ENCODE results near the gene ZSCAN21.
"Not testable (repeated sequence)": the region's sequence is repeated elsewhere in the genome, so short reads cannot be mapped to it uniquely, and the experiment has no call there.

ZSCAN21 gene

GRCh38 chr7:100049441-100050291 is at the start of gene ZSCAN21:
Gene ZSCAN21, plus strand, starts transcription at chr7:100049774. Its CDS starts 7,233 bp downstream, at chr7:100057007.
- DNase-seq (ENCODE audit: low read depth) = peak; percentile 51

- DNase-seq (ENCODE audit: low read depth) = no peak
These were observed 49.3 kb upstream of the ZSCAN21 start for GRCh38 chr7:100000239-100000638.

GRCh38 chr7:100003711-100004661 is 45.6 kb upstream of the ZSCAN21 start:
- no peak for DNase-seq (ENCODE audit: low read depth)

- no peak for DNase-seq (ENCODE audit: low read depth)
These were observed 41.7 kb upstream of the ZSCAN21 start for GRCh38 chr7:100007887-100008286.

- no peak for DNase-seq (ENCODE audit: low read depth)
These were observed 41.0 kb upstream of the ZSCAN21 start for GRCh38 chr7:100008525-100008924.

GRCh38 chr7:100009952-100010351 is 39.6 kb upstream of the ZSCAN21 start:
- DNase-seq (ENCODE audit: low read depth) = not testable (repeated sequence)

GRCh38 chr7:100010901-100011300 is 38.7 kb upstream of the ZSCAN21 start:
- no peak for DNase-seq (ENCODE audit: low read depth)

GRCh38 chr7:100011516-100011915 is 38.1 kb upstream of the ZSCAN21 start:
- DNase-seq (ENCODE audit: low read depth) = no peak

- not testable (repeated sequence) for DNase-seq (ENCODE audit: low read depth)
These were observed 36.9 kb upstream of the ZSCAN21 start for GRCh38 chr7:100012385-100013327.

GRCh38 chr7:100013328-100013676 is 36.3 kb upstream of the ZSCAN21 start:
- no peak for DNase-seq (ENCODE audit: low read depth)

GRCh38 chr7:100015232-100016214 is 34.1 kb upstream of the ZSCAN21 start, which contains the start of gene ZKSCAN1:
Gene ZKSCAN1, plus strand, starts transcription at chr7:100015596. Its CDS starts 7,911 bp downstream, at chr7:100023507.
- DNase-seq (ENCODE audit: low read depth) = peak; percentile 81

GRCh38 chr7:100016215-100016901 is 33.2 kb upstream of the ZSCAN21 start:
- DNase-seq (ENCODE audit: low read depth) = no peak

GRCh38 chr7:100017300-100017699 is 32.3 kb upstream of the ZSCAN21 start:
- no peak for DNase-seq (ENCODE audit: low read depth)

- DNase-seq (ENCODE audit: low read depth) = no peak
These were observed 31.7 kb upstream of the ZSCAN21 start for GRCh38 chr7:100017875-100018274.

GRCh38 chr7:100019908-100020307 is 29.7 kb upstream of the ZSCAN21 start:
- DNase-seq (ENCODE audit: low read depth) = no peak

GRCh38 chr7:100021297-100021696 is 28.3 kb upstream of the ZSCAN21 start:
- no peak for DNase-seq (ENCODE audit: low read depth)

GRCh38 chr7:100022621-100023020 is 27.0 kb upstream of the ZSCAN21 start:
- DNase-seq (ENCODE audit: low read depth) = no peak

- no peak for DNase-seq (ENCODE audit: low read depth)
These were observed 26.0 kb upstream of the ZSCAN21 start for GRCh38 chr7:100023526-100023925.

GRCh38 chr7:100024020-100024619 is 25.5 kb upstream of the ZSCAN21 start:
- DNase-seq (ENCODE audit: low read depth) = no peak
